Liver (tissue), 3 donors: Measurements from ENCODE around the gene UBTD1.
"Not testable (repeated sequence)": the region's sequence is repeated elsewhere in the genome, so short reads cannot be mapped to it uniquely, and the experiment has no call there.

ENCODE experiments used
- CTCF ChIP-seq: fragments of 150-350 bp; IDR thresholded peaks from 2 replicates; pipeline ENCODE4 v1.5.1; 2017; ENCODE audit warnings: improper control_type of control experiment, low read depth, low read length; ENCODE audit not compliant: missing input control
- EGR1 ChIP-seq, 2 donors: IDR thresholded peaks; 2 replicates each; pipeline ENCODE4 v1.6.1; 2016 to 2018; ENCODE audit warnings: antibody characterized with exemption in 2 of 2, low read depth in 2 of 2
- GABPA ChIP-seq, 2 donors: IDR thresholded peaks in 1 of 2; conservative IDR thresholded peaks in 1 of 2; 2 replicates each; pipeline ENCODE4 v1.6.1; 2016; ENCODE audit warnings: antibody characterized with exemption in 2 of 2, mild to moderate bottlenecking in 1 of 2, moderate library complexity in 1 of 2
- JUND ChIP-seq, 2 donors: IDR thresholded peaks; 2 replicates each; pipeline ENCODE4 v1.6.1; 2016; ENCODE audit warnings: antibody characterized with exemption in 2 of 2
- RAD21 ChIP-seq, 2 donors: IDR thresholded peaks; 2 replicates each; pipeline ENCODE4 v1.6.1; 2016; ENCODE audit warnings: antibody characterized with exemption in 2 of 2, mild to moderate bottlenecking in 2 of 2
- REST ChIP-seq: IDR thresholded peaks from 2 replicates; pipeline ENCODE4 v1.6.1; 2016; ENCODE audit warnings: antibody characterized with exemption, mild to moderate bottlenecking
- TAF1 ChIP-seq: conservative IDR thresholded peaks from 2 replicates; pipeline ENCODE4 v1.6.1; 2016; ENCODE audit warnings: antibody characterized with exemption, mild to moderate bottlenecking
- YY1 ChIP-seq: IDR thresholded peaks from 2 replicates; pipeline ENCODE4 v1.6.1; 2016; ENCODE audit warnings: antibody characterized with exemption, mild to moderate bottlenecking
- donor health status: healthy.
- donor health status: healthy.

GRCh38 chr10:97528876-97529275, 30.2 kb downstream of the UBTD1 start:
- TF ChIP-seq YY1; GABPA (IDR thresholded peaks at IDR 0.05 in 1 of 2, conservative IDR thresholded peaks at IDR 0.05 in 1 of 2); CTCF; EGR1 (IDR thresholded peaks at IDR 0.05; ENCODE audit: low read depth in 2 of 2); RAD21 (IDR thresholded peaks at IDR 0.05); REST; JUND (IDR thresholded peaks at IDR 0.05); TAF1: not testable (repeated sequence)
